Loucy (cell line): ENCODE data around the gene PODN.

Experiments used
- H2AFZ ChIP-seq: fragments of 200-600 bp; sonication (generic); 2 replicates; pipeline ENCODE4 v1.6.0; 2016; ENCODE audit warnings: antibody characterized with exemption, mild to moderate bottlenecking, low read length, moderate library complexity
- H3F3A ChIP-seq: fragments of 200-600 bp; 2 replicates; pipeline ENCODE4 v1.6.0; 2016; ENCODE audit warnings: antibody characterized with exemption, low read depth, mild to moderate bottlenecking
- H3K27me3 ChIP-seq: fragments of 200-600 bp; sonication (generic); 2 replicates; pipeline ENCODE4 v1.6.1; 2014; ENCODE audit warnings: low read length, mild to moderate bottlenecking; ENCODE audit not compliant: insufficient read depth, poor library complexity, severe bottlenecking
- H3K36me3 ChIP-seq: fragments of 200-600 bp; sonication (generic); 2 replicates; pipeline ENCODE4 v1.6.1; 2016; ENCODE audit warnings: low read length; ENCODE audit not compliant: insufficient read depth
- H3K4me1 ChIP-seq: fragments of 200-600 bp; sonication (generic); 2 replicates; pipeline ENCODE4 v1.5.1; 2014; ENCODE audit warnings: low read length, mild to moderate bottlenecking; ENCODE audit not compliant: insufficient read depth, poor library complexity, severe bottlenecking
- H3K4me2 ChIP-seq: fragments of 200-600 bp; sonication (generic); 2 replicates; pipeline ENCODE4 v1.6.0; 2014; ENCODE audit warnings: antibody characterized with exemption, low read length, low read depth, mild to moderate bottlenecking; ENCODE audit not compliant: poor library complexity, severe bottlenecking
- H3K4me3 ChIP-seq: fragments of 200-600 bp; sonication (generic); 2 replicates; pipeline ENCODE4 v1.5.1; 2014; ENCODE audit warnings: low read length, mild to moderate bottlenecking, mixed read lengths; ENCODE audit not compliant: poor library complexity, severe bottlenecking
- H3K79me2 ChIP-seq: fragments of 200-600 bp; sonication (generic); 2 replicates; pipeline ENCODE4 v1.6.1; 2014; ENCODE audit warnings: low read length; ENCODE audit not compliant: insufficient read depth
- H3K9ac ChIP-seq: fragments of 200-600 bp; sonication (generic); 2 replicates; pipeline ENCODE4 v1.6.0; 2014; ENCODE audit warnings: mild to moderate bottlenecking, low read depth, low read length, moderate library complexity; ENCODE audit not compliant: poor library complexity, severe bottlenecking
- H3K9me2 ChIP-seq: fragments of 200-600 bp; sonication (generic); replicated peaks from 2 replicates; pipeline ENCODE4 v1.6.1; 2016; ENCODE audit warnings: low read depth, low read length, mixed read lengths
- H3K9me3 ChIP-seq: fragments of 200-600 bp; sonication (generic); 2 replicates; pipeline ENCODE4 v1.6.1; 2014; ENCODE audit warnings: mild to moderate bottlenecking, antibody characterized with exemption, low read length, low read depth; ENCODE audit not compliant: insufficient read depth
- H4K20me1 ChIP-seq: fragments of 200-600 bp; sonication (generic); 2 replicates; pipeline ENCODE4 v1.6.0; 2014; ENCODE audit warnings: antibody characterized with exemption, low read length, mild to moderate bottlenecking; ENCODE audit not compliant: insufficient read depth, poor library complexity, severe bottlenecking
- CTCF ChIP-seq: fragments of 200-600 bp; sonication (generic); conservative IDR thresholded peaks from 2 replicates; pipeline ENCODE4 v1.5.1; 2014; ENCODE audit warnings: mild to moderate bottlenecking, antibody characterized with exemption, low read length
- EZH2phosphoT487 ChIP-seq: fragments of 200-600 bp; IDR thresholded peaks from 2 replicates; pipeline ENCODE4 v1.6.1; 2018; ENCODE audit warnings: antibody characterized with exemption, mild to moderate bottlenecking, moderate library complexity, borderline replicate concordance

PODN gene

GRCh38 chr1:53037159-53037558 is 24.9 kb upstream of the PODN start:
- no peaks in the 10 kb centered on the region for H4K20me1 ChIP-seq

GRCh38 chr1:53038566-53038965 is 23.4 kb upstream of the PODN start:
- Histone ChIP-seq H2AFZ (no peak overlapping the region), H3K4me2 (no peak overlapping the region), H3K9me2 (no peaks in the 10 kb centered on the region), H4K20me1 (no peaks in the 10 kb centered on the region), H3K9me3 (no peaks in the 10 kb centered on the region), H3K9ac (no peak overlapping the region), H3K27me3 (no peaks in the 10 kb centered on the region), H3K4me3 (no peak overlapping the region), H3K36me3 (peaks cover 31% of the 10 kb centered on the region), H3K79me2 (no peaks in the 10 kb centered on the region), H3K4me1 (no peaks in the 10 kb centered on the region), H3F3A (no peaks in the 10 kb centered on the region)
- TF ChIP-seq EZH2phosphoT487 = no peak
- no peak for TF ChIP-seq CTCF

More at GRCh38 chr1:53037159-53037558, 24.9 kb upstream of the PODN start:
- Histone ChIP-seq H3K4me1 (no peaks in the 10 kb centered on the region), H3F3A (no peaks in the 10 kb centered on the region), H3K4me3 (no peak overlapping the region), H3K27me3 (no peaks in the 10 kb centered on the region), H2AFZ (no peak overlapping the region), H3K79me2 (no peaks in the 10 kb centered on the region), H3K9ac (no peak overlapping the region), H3K36me3 (peaks cover 30% of the 10 kb centered on the region), H3K4me2 (no peak overlapping the region), H3K9me2 (no peaks in the 10 kb centered on the region), H3K9me3 (no peaks in the 10 kb centered on the region)
- TF ChIP-seq EZH2phosphoT487 = no peak
- TF ChIP-seq CTCF = no peak

- Histone ChIP-seq H3K4me3 (no peak overlapping the region), H2AFZ (no peak overlapping the region), H3K9me2 (no peaks in the 10 kb centered on the region), H3K9ac (no peak overlapping the region), H3K4me2 (no peak overlapping the region), H4K20me1 (no peaks in the 10 kb centered on the region), H3K36me3 (peaks cover 39% of the 10 kb centered on the region), H3F3A (no peaks in the 10 kb centered on the region), H3K79me2 (no peaks in the 10 kb centered on the region), H3K27me3 (no peaks in the 10 kb centered on the region), H3K9me3 (no peaks in the 10 kb centered on the region), H3K4me1 (peaks cover 11% of the 10 kb centered on the region)
- TF ChIP-seq CTCF (no peak), EZH2phosphoT487 (no peak)
Measured at GRCh38 chr1:53043271-53043670, 18.7 kb upstream of the PODN start.
